Measurements from ENCODE around the gene FGR. TPM values are rescaled to one million over a fixed set of nuclear protein-coding genes. Genes with fewer than 3 reads are reported as not detected.

FGR gene
- total RNA-seq, 1 experiment from 2014 or later = not detected

DNA sequence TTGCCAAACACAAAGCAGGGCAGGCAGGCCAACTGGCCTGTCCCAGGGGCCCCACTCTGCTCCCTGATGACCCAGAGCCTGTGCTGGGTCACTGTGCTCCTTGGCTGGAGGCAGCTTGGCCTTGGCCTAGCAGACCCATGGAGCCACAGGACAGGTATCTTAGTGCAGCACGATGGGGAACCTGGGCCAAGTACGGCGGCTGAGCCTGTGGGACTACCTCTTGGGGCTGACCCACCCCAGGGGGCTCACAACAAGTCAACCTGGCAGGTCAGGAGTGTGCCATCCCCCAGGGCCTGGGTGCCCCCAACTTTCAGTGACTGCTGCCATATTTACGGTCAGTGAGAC is 10.1 kb upstream of the FGR start:
- TF ChIP-seq JUND (IDR thresholded peaks at IDR 0.05) = no peak
- TF ChIP-seq TCF7L2 (IDR thresholded peaks at IDR 0.05; ENCODE audit: borderline replicate concordance, extremely low read depth, insufficient read depth, insufficient read length) = no peak
- TF ChIP-seq, protein P1, sequence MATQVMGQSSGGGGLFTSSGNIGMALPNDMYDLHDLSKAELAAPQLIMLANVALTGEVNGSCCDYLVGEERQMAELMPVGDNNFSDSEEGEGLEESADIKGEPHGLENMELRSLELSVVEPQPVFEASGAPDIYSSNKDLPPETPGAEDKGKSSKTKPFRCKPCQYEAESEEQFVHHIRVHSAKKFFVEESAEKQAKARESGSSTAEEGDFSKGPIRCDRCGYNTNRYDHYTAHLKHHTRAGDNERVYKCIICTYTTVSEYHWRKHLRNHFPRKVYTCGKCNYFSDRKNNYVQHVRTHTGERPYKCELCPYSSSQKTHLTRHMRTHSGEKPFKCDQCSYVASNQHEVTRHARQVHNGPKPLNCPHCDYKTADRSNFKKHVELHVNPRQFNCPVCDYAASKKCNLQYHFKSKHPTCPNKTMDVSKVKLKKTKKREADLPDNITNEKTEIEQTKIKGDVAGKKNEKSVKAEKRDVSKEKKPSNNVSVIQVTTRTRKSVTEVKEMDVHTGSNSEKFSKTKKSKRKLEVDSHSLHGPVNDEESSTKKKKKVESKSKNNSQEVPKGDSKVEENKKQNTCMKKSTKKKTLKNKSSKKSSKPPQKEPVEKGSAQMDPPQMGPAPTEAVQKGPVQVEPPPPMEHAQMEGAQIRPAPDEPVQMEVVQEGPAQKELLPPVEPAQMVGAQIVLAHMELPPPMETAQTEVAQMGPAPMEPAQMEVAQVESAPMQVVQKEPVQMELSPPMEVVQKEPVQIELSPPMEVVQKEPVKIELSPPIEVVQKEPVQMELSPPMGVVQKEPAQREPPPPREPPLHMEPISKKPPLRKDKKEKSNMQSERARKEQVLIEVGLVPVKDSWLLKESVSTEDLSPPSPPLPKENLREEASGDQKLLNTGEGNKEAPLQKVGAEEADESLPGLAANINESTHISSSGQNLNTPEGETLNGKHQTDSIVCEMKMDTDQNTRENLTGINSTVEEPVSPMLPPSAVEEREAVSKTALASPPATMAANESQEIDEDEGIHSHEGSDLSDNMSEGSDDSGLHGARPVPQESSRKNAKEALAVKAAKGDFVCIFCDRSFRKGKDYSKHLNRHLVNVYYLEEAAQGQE (IDR thresholded peaks at IDR 0.05; ENCODE audit: low read depth) = no peak
- TF ChIP-seq SIN3A (IDR thresholded peaks at IDR 0.05; ENCODE audit: low read depth) = no peak
- TF ChIP-seq, protein P2, sequence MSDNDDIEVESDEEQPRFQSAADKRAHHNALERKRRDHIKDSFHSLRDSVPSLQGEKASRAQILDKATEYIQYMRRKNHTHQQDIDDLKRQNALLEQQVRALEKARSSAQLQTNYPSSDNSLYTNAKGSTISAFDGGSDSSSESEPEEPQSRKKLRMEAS (IDR thresholded peaks at IDR 0.05) = no peak
- no peak for TF ChIP-seq SRF (IDR thresholded peaks at IDR 0.05; ENCODE audit: low read depth)
- TF ChIP-seq, protein P3, sequence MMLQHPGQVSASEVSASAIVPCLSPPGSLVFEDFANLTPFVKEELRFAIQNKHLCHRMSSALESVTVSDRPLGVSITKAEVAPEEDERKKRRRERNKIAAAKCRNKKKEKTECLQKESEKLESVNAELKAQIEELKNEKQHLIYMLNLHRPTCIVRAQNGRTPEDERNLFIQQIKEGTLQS (IDR thresholded peaks at IDR 0.05) = no peak
- no peak for TF ChIP-seq SP1 (IDR thresholded peaks at IDR 0.05; ENCODE audit: low read depth)
- no peak for TF ChIP-seq CEBPB (IDR thresholded peaks at IDR 0.05; ENCODE audit: low read depth)
- TF ChIP-seq ZFX (IDR thresholded peaks at IDR 0.05) = no peak
- no peak for TF ChIP-seq EZH2phosphoT487 (IDR thresholded peaks at IDR 0.05; ENCODE audit: borderline replicate concordance)
- TF ChIP-seq ELF1 (IDR thresholded peaks at IDR 0.05; ENCODE audit: borderline replicate concordance, low read depth) = no peak
- no peak for TF ChIP-seq POLR2AphosphoS5 (IDR thresholded peaks at IDR 0.05; ENCODE audit: low read depth, low read length)
- TF ChIP-seq YY1 (IDR thresholded peaks at IDR 0.05; ENCODE audit: extremely low read depth, insufficient replicate concordance, low read depth, low read length) = no peak
- no peak for TF ChIP-seq CBX3 (IDR thresholded peaks at IDR 0.05; ENCODE audit: low read depth)
- H4K20me1 ChIP-seq (ENCODE audit: insufficient read depth) = no peaks in the 10 kb centered on the region

More for the DNA sequence above, 10.1 kb upstream of the FGR start:
- intact Hi-C loops (cut with micrococcal nuclease) = no loop called here
- peaks cover 2 to 23% of the 10 kb centered on the region in 2 experiments for H3K4me1 ChIP-seq (ENCODE audit: control insufficient read depth in 1 of 2, insufficient read depth in 2 of 2, low read length in 2 of 2)
- no peak overlapping the region for H2AFZ ChIP-seq (ENCODE audit: low read depth, low read length, poor library complexity, severe bottlenecking)
- no peak for DNase-seq (ENCODE audit: low read depth, low spot score)
- no peak overlapping the region for H3K4me3 ChIP-seq (replicated peaks in 1 of 2; ENCODE audit: low read depth in 1 of 2, low read length in 2 of 2)
- no peaks in the 10 kb centered on the region for H3K79me2 ChIP-seq (ENCODE audit: insufficient read depth, low read length)
- ChIA-PET CTCF (no interaction called here), RAD21 (ENCODE audit: low non-redundant PET in 1 of 2, low total read pairs in 2 of 2, uncharacterized antibody in 2 of 2, unreplicated experiment in 2 of 2) (no interaction called here), POLR2A (no interaction called here)
- H3K9me3 ChIP-seq (ENCODE audit: control insufficient read depth in 1 of 2, insufficient read depth in 1 of 2, low read depth in 1 of 2, low read length in 2 of 2) = no peaks in the 10 kb centered on the region
- BruUV-seq (replicated peaks) = no TSS peak
- no peak overlapping the region for H3K27ac ChIP-seq (ENCODE audit: low read depth, low read length)
- ATAC-seq = no peak
- H3K27me3 ChIP-seq (ENCODE audit: insufficient read depth, low read length) = no peaks in the 10 kb centered on the region
- no peaks in the 10 kb centered on the region for H3K9me2 ChIP-seq (ENCODE audit: insufficient read depth)
- no peak overlapping the region for H3K9ac ChIP-seq (ENCODE audit: low read length)
- no peak overlapping the region for H3K4me2 ChIP-seq (ENCODE audit: low read length)
- H3K36me3 ChIP-seq (ENCODE audit: control insufficient read depth in 1 of 2, insufficient read depth in 2 of 2, low read length in 2 of 2) = no peaks in the 10 kb centered on the region
